Omental fat pad (tissue), 4 donors: ENCODE measurements around the gene PLCG2. TPM values are rescaled to one million over a fixed set of nuclear protein-coding genes. Genes with fewer than 3 reads are reported as not detected.

Source experiments
- ATAC-seq: fragments of 150-250 bp; one replicate; pipeline ENCODE4 v1.9.1; 2016; ENCODE audit warnings: mild to moderate bottlenecking, moderate library complexity; ENCODE audit not compliant: low FRiP score
- DNase-seq: peaks from one replicate; pipeline ENCODE4 v3.0.0-alpha.2; 2019; ENCODE audit warnings: low spot score
- CTCF ChIP-seq, 3 donors: fragments of 450-650 bp; IDR thresholded peaks; one replicate each; pipeline ENCODE4 v1.5.1; 2016 to 2017; ENCODE audit warnings: antibody characterized with exemption in 3 of 3, mild to moderate bottlenecking in 3 of 3, moderate library complexity in 2 of 3
- total RNA-seq, 4 donors: library from RNA; depleted of rRNA; stranded (reverse); fragments of >200 nt; gene quantifications; one replicate each; pipeline ENCODE4 v1.1.0, GENCODE V29; 2016

The PLCG2 gene
- total RNA-seq, 4 donors from 2014 or later, result 8.3 to 59.6 (median 19.9) TPM

GRCh38 chr16:81790830-81791435 is 11.8 kb downstream of the PLCG2 start:
- no peak for TF ChIP-seq CTCF (IDR thresholded peaks at IDR 0.05)
- DNase-seq (no peak), ATAC-seq (no peak)

- DNase-seq (no peak), ATAC-seq (no peak)
- TF ChIP-seq CTCF (IDR thresholded peaks at IDR 0.05), result no peak
Observed at GRCh38 chr16:81792828-81793227, 13.7 kb downstream of the PLCG2 start.

GRCh38 chr16:81795193-81795592 is 16.1 kb downstream of the PLCG2 start:
- TF ChIP-seq CTCF (IDR thresholded peaks at IDR 0.05), result no peak
- no peak for ATAC-seq
- DNase-seq, result no peak

- TF ChIP-seq CTCF (IDR thresholded peaks at IDR 0.05), result no peak
- DNase-seq (no peak), ATAC-seq (no peak)
Observed at GRCh38 chr16:81796035-81796434, 16.9 kb downstream of the PLCG2 start.

GRCh38 chr16:81796583-81797346 is 17.7 kb downstream of the PLCG2 start:
- ATAC-seq (no peak), DNase-seq (no peak)
- no peak for TF ChIP-seq CTCF (IDR thresholded peaks at IDR 0.05)

- no peak for TF ChIP-seq CTCF (IDR thresholded peaks at IDR 0.05)
- no peak for DNase-seq
- ATAC-seq, result no peak
Observed at GRCh38 chr16:81797443-81797842, 18.4 kb downstream of the PLCG2 start.
